Activated CD4-positive, alpha-beta memory T cell treated with anti-CD3 and anti-CD28 coated beads, Interleukin-2, amount 10 ng/mL, durations not matched to agents 7 days and 5 days (primary cell): ENCODE measurements around the gene ITGA4. TPM values are rescaled to one million over a fixed set of nuclear protein-coding genes. Genes with fewer than 3 reads are reported as not detected.

Experiments
- CTCF ChIA-PET: fragments of 350-600 bp; sonication (Branson Sonifier 250); formaldehyde crosslinking; loops from one replicate; lab custom pipeline; 2021; ENCODE audit warnings: antibody characterized with exemption, inconsistent platforms; lab: Charles Lee
- POLR2A ChIA-PET: fragments of 350-600 bp; sonication (Branson Sonifier 250); formaldehyde crosslinking; loops from one replicate; lab custom pipeline; 2021; ENCODE audit warnings: antibody characterized with exemption; lab: Charles Lee
- DNase-seq: peaks from one replicate; pipeline ENCODE4 v3.0.0-alpha.2; 2020
- H3K27ac Mint-ChIP-seq: one replicate; pipeline ENCODE4 v1.8.0; 2021; ENCODE audit warnings: mild to moderate bottlenecking, mixed read lengths
- H3K27me3 Mint-ChIP-seq: one replicate; pipeline ENCODE4 v1.8.0; 2021; ENCODE audit warnings: mixed read lengths
- H3K36me3 Mint-ChIP-seq: one replicate; pipeline ENCODE4 v1.8.0; 2021; ENCODE audit warnings: low read depth, mixed read lengths
- H3K4me1 Mint-ChIP-seq: one replicate; pipeline ENCODE4 v1.8.0; 2021; ENCODE audit warnings: mixed read lengths
- H3K4me3 Mint-ChIP-seq: one replicate; pipeline ENCODE4 v1.8.0; 2021; ENCODE audit warnings: mild to moderate bottlenecking, mixed read lengths
- H3K9me3 Mint-ChIP-seq: one replicate; pipeline ENCODE4 v1.8.0; 2021; ENCODE audit warnings: mixed read lengths
- total RNA-seq, 2 experiments: library from RNA; stranded (reverse); gene quantifications; one replicate each; pipeline ENCODE4 v1.2.3, GENCODE V29; 2021

Gene ITGA4
- total RNA-seq, 2 experiments from 2014 or later = 252 to 265 TPM

GRCh38 chr2:181472990-181473389, 15.8 kb downstream of the ITGA4 start:
- ChIA-PET CTCF (interaction anchor here (1.3 kb wide), 1 partner anchor 368 kb away, joined by 3 read pairs; no protein-coding TSS in a partner anchor), POLR2A (interaction anchor here (0.9 to 3.5 kb wide), 4 partner anchors 8 to 329 kb away, joined by 3 to 66 read pairs (median 4); partner anchors contain the start of gene ITGA4)
- peaks cover 96% of the 10 kb centered on the region for H3K36me3 Mint-ChIP-seq
- H3K4me1 Mint-ChIP-seq = peaks cover 82% of the 10 kb centered on the region
- DNase-seq = no peak
- peaks cover 1% of the 10 kb centered on the region for H3K9me3 Mint-ChIP-seq
- no peaks in the 10 kb centered on the region for H3K27me3 Mint-ChIP-seq
- peak overlapping the region; percentile 68 for H3K27ac Mint-ChIP-seq
- H3K4me3 Mint-ChIP-seq = peak overlapping the region; percentile 47

GRCh38 chr2:181474222-181474881, 17.2 kb downstream of the ITGA4 start:
- H3K27me3 Mint-ChIP-seq = no peaks in the 10 kb centered on the region
- CTCF ChIA-PET = interaction anchor here (1.3 kb wide), 2 partner anchors 8 to 369 kb away, joined by 3 to 7 read pairs; no protein-coding TSS in a partner anchor
- POLR2A ChIA-PET = interaction anchor here (0.9 to 3.0 kb wide), 6 partner anchors 8 to 17 kb away, joined by 3 to 9 read pairs (median 3); partner anchors contain the start of gene ITGA4
- no peak for DNase-seq
- H3K4me1 Mint-ChIP-seq = peaks cover 75% of the 10 kb centered on the region
- no peak overlapping the region for H3K4me3 Mint-ChIP-seq
- no peak overlapping the region for H3K27ac Mint-ChIP-seq
- H3K9me3 Mint-ChIP-seq = no peaks in the 10 kb centered on the region
- peaks cover 87% of the 10 kb centered on the region for H3K36me3 Mint-ChIP-seq

- POLR2A ChIA-PET = interaction anchor here (1.4 kb wide), 1 partner anchor 15 kb away, joined by 3 read pairs; no protein-coding TSS in a partner anchor
- no peak overlapping the region for H3K27ac Mint-ChIP-seq
- no peaks in the 10 kb centered on the region for H3K27me3 Mint-ChIP-seq
- H3K4me3 Mint-ChIP-seq = no peak overlapping the region
- no peak for DNase-seq
- CTCF ChIA-PET = no interaction called here
- no peaks in the 10 kb centered on the region for H3K9me3 Mint-ChIP-seq
- H3K4me1 Mint-ChIP-seq = peaks cover 16% of the 10 kb centered on the region
- peaks cover 75% of the 10 kb centered on the region for H3K36me3 Mint-ChIP-seq
These were observed 26.0 kb downstream of the ITGA4 start for GRCh38 chr2:181483211-181483610.

GRCh38 chr2:181483876-181484275, 26.7 kb downstream of the ITGA4 start:
- H3K36me3 Mint-ChIP-seq = peaks cover 78% of the 10 kb centered on the region
- peaks cover 17% of the 10 kb centered on the region for H3K4me1 Mint-ChIP-seq
- H3K9me3 Mint-ChIP-seq = no peaks in the 10 kb centered on the region
- peak overlapping the region; percentile 38 for H3K27ac Mint-ChIP-seq
- POLR2A ChIA-PET = interaction anchor here (0.7 to 1.5 kb wide), 3 partner anchors 12 to 26 kb away, joined by 3 to 4 read pairs (median 3); no protein-coding TSS in a partner anchor
- no peaks in the 10 kb centered on the region for H3K27me3 Mint-ChIP-seq
- no peak overlapping the region for H3K4me3 Mint-ChIP-seq
- DNase-seq = no peak
- CTCF ChIA-PET = no interaction called here

GRCh38 chr2:181484851-181485637, 27.9 kb downstream of the ITGA4 start:
- DNase-seq = no peak
- ChIA-PET CTCF (no interaction called here), POLR2A (interaction anchor here (0.6 to 1.5 kb wide), 6 partner anchors 9 to 36 kb away, joined by 3 to 6 read pairs (median 4); no protein-coding TSS in a partner anchor)
- no peaks in the 10 kb centered on the region for H3K27me3 Mint-ChIP-seq
- H3K9me3 Mint-ChIP-seq = no peaks in the 10 kb centered on the region
- H3K27ac Mint-ChIP-seq = no peak overlapping the region
- H3K36me3 Mint-ChIP-seq = peaks cover 83% of the 10 kb centered on the region
- H3K4me3 Mint-ChIP-seq = no peak overlapping the region
- peaks cover 17% of the 10 kb centered on the region for H3K4me1 Mint-ChIP-seq

- ChIA-PET CTCF (no interaction called here), POLR2A (interaction anchor here (1.2 to 2.5 kb wide), 4 partner anchors 8 to 16 kb away, joined by 3 to 9 read pairs (median 5); no protein-coding TSS in a partner anchor)
- Mint-ChIP-seq H3K4me1 (peaks cover 17% of the 10 kb centered on the region), H3K27me3 (no peaks in the 10 kb centered on the region), H3K9me3 (no peaks in the 10 kb centered on the region), H3K4me3 (no peak overlapping the region), H3K36me3 (peaks cover 86% of the 10 kb centered on the region), H3K27ac (no peak overlapping the region)
- DNase-seq = no peak
These were observed 28.4 kb downstream of the ITGA4 start for GRCh38 chr2:181485638-181485946.

- no peak overlapping the region for H3K4me3 Mint-ChIP-seq
- no peak overlapping the region for H3K27ac Mint-ChIP-seq
- H3K27me3 Mint-ChIP-seq = no peaks in the 10 kb centered on the region
- POLR2A ChIA-PET = interaction anchor here (1.5 kb wide), 1 partner anchor 16 kb away, joined by 5 read pairs; no protein-coding TSS in a partner anchor
- H3K9me3 Mint-ChIP-seq = no peaks in the 10 kb centered on the region
- H3K36me3 Mint-ChIP-seq = peaks cover 36% of the 10 kb centered on the region
- H3K4me1 Mint-ChIP-seq = peaks cover 2% of the 10 kb centered on the region
- CTCF ChIA-PET = interaction anchor here (1.3 kb wide), 1 partner anchor 32 kb away, joined by 5 read pairs; no protein-coding TSS in a partner anchor
- no peak for DNase-seq
These were observed 42.0 kb downstream of the ITGA4 start for GRCh38 chr2:181499231-181499630.

GRCh38 chr2:181500201-181500600, 43.0 kb downstream of the ITGA4 start:
- peaks cover 35% of the 10 kb centered on the region for H3K36me3 Mint-ChIP-seq
- H3K27me3 Mint-ChIP-seq = no peaks in the 10 kb centered on the region
- H3K4me1 Mint-ChIP-seq = peaks cover 4% of the 10 kb centered on the region
- POLR2A ChIA-PET = interaction anchor here (1.0 to 1.5 kb wide), 2 partner anchors 15 to 40 kb away, joined by 3 to 5 read pairs; no protein-coding TSS in a partner anchor
- H3K9me3 Mint-ChIP-seq = no peaks in the 10 kb centered on the region
- no peak overlapping the region for H3K4me3 Mint-ChIP-seq
- no peak overlapping the region for H3K27ac Mint-ChIP-seq
- CTCF ChIA-PET = no interaction called here
- no peak for DNase-seq

- peaks cover 88% of the 10 kb centered on the region for H3K36me3 Mint-ChIP-seq
- no peak overlapping the region for H3K27ac Mint-ChIP-seq
- ChIA-PET POLR2A (interaction anchor here (0.8 to 1.4 kb wide), 3 partner anchors 16 to 412 kb away, joined by 3 to 5 read pairs (median 3); no protein-coding TSS in a partner anchor), CTCF (no interaction called here)
- H3K27me3 Mint-ChIP-seq = no peaks in the 10 kb centered on the region
- H3K4me3 Mint-ChIP-seq = no peak overlapping the region
- no peaks in the 10 kb centered on the region for H3K9me3 Mint-ChIP-seq
- peaks cover 33% of the 10 kb centered on the region for H3K4me1 Mint-ChIP-seq
- DNase-seq = no peak
These were observed 58.5 kb downstream of the ITGA4 start for GRCh38 chr2:181515719-181516118.

- Mint-ChIP-seq H3K4me1 (peaks cover 33% of the 10 kb centered on the region), H3K36me3 (peaks cover 82% of the 10 kb centered on the region)
- CTCF ChIA-PET = interaction anchor here (0.7 to 1.2 kb wide), 2 partner anchors 202 to 412 kb away, joined by 3 read pairs; no protein-coding TSS in a partner anchor
These were observed 59.8 kb downstream of the ITGA4 start for GRCh38 chr2:181516992-181517391.

GRCh38 chr2:181517685-181518301, 60.6 kb downstream of the ITGA4 start:
- Mint-ChIP-seq H3K4me3 (no peak overlapping the region), H3K9me3 (no peaks in the 10 kb centered on the region), H3K27ac (peak overlapping the region; percentile 21), H3K36me3 (peaks cover 79% of the 10 kb centered on the region), H3K27me3 (no peaks in the 10 kb centered on the region), H3K4me1 (peaks cover 33% of the 10 kb centered on the region)
- ChIA-PET CTCF (interaction anchor here (0.7 to 1.2 kb wide), 3 partner anchors 22 to 413 kb away, joined by 3 read pairs; no protein-coding TSS in a partner anchor), POLR2A (interaction anchor here (1.0 to 1.3 kb wide), 3 partner anchors 12 to 17 kb away, joined by 3 to 4 read pairs (median 3); no protein-coding TSS in a partner anchor)
- no peak for DNase-seq

More at GRCh38 chr2:181516992-181517391, 59.8 kb downstream of the ITGA4 start:
- Mint-ChIP-seq H3K4me3 (no peak overlapping the region), H3K9me3 (no peaks in the 10 kb centered on the region), H3K27ac (peak overlapping the region; percentile 17), H3K27me3 (no peaks in the 10 kb centered on the region)
- POLR2A ChIA-PET = interaction anchor here (1.1 to 1.3 kb wide), 2 partner anchors 16 to 18 kb away, joined by 3 read pairs; no protein-coding TSS in a partner anchor
- no peak for DNase-seq

- peaks cover 28% of the 10 kb centered on the region for H3K4me1 Mint-ChIP-seq
- DNase-seq = no peak
- no peaks in the 10 kb centered on the region for H3K9me3 Mint-ChIP-seq
- POLR2A ChIA-PET = no interaction called here
- H3K36me3 Mint-ChIP-seq = peaks cover 71% of the 10 kb centered on the region
- no peak overlapping the region for H3K4me3 Mint-ChIP-seq
- H3K27ac Mint-ChIP-seq = no peak overlapping the region
- CTCF ChIA-PET = no interaction called here
- no peaks in the 10 kb centered on the region for H3K27me3 Mint-ChIP-seq
These were observed 63.1 kb downstream of the ITGA4 start for GRCh38 chr2:181520253-181520652.
